ENCODE data around the gene RSPRY1.
"Not testable (repeated sequence)": the region's sequence is repeated elsewhere in the genome, so short reads cannot be mapped to it uniquely, and the experiment has no call there.

Gene RSPRY1

GRCh38 chr16:57271867-57272495 is 85.9 kb downstream of the RSPRY1 start:
- Histone ChIP-seq H3K9ac (ENCODE audit: low read length) (no peak overlapping the region), H2BK12ac (ENCODE audit: low read length in 2 of 2) (no peak overlapping the region), H2BK15ac (ENCODE audit: low read depth, poor library complexity, severe bottlenecking) (no peak overlapping the region), H2BK5ac (ENCODE audit: low read depth, low read length, poor library complexity, severe bottlenecking) (no peak overlapping the region), H3K23ac (ENCODE audit: low read length in 2 of 2) (no peak overlapping the region), H3K18ac (ENCODE audit: low read depth in 1 of 2, low read length in 2 of 2) (no peak overlapping the region), H3K9me3 (ENCODE audit: control insufficient read depth, low read length) (no peaks in the 10 kb centered on the region), H3K4me2 (ENCODE audit: low read length, poor library complexity, severe bottlenecking) (no peak overlapping the region), H2AK5ac (ENCODE audit: low read length, severe bottlenecking) (peak overlapping the region; percentile 35), H3K14ac (ENCODE audit: low read length in 2 of 2) (peak overlapping the region in 1 of 2 experiments; percentile 30), H3K36me3 (ENCODE audit: control insufficient read depth in 1 of 2, insufficient read depth in 2 of 2, low read depth in 1 of 2, low read length in 2 of 2) (no peaks in the 10 kb centered on the region), H3K79me1 (replicated peaks; ENCODE audit: low read length, poor library complexity, severe bottlenecking) (no peaks in the 10 kb centered on the region), H3K4me1 (ENCODE audit: control insufficient read depth, insufficient read depth, low read depth, low read length) (peaks cover 16% of the 10 kb centered on the region), H2BK120ac (ENCODE audit: low read depth, low read length) (no peak overlapping the region), H4K91ac (ENCODE audit: low read length) (no peak overlapping the region), H3K4ac (ENCODE audit: low read depth in 1 of 2, low read length in 2 of 2) (no peak overlapping the region), H3K27me3 (ENCODE audit: control insufficient read depth in 1 of 2, insufficient read depth in 1 of 2, low read length in 2 of 2) (peaks cover 0 to 9% of the 10 kb centered on the region in 2 experiments), H2AFZ (ENCODE audit: low read depth, low read length) (no peak overlapping the region), H3K27ac (ENCODE audit: low read length, poor library complexity, severe bottlenecking) (no peak overlapping the region), H4K8ac (ENCODE audit: low read length) (no peak overlapping the region), H3K4me3 (ENCODE audit: insufficient read depth in 1 of 2, low read depth in 1 of 2, low read length in 2 of 2) (peak overlapping the region in 1 of 2 experiments; percentile 26)
- WGBS, result 89% methylated on average over 5 of the region's 5 CpGs
- no peak for DNase-seq

GRCh38 chr16:57273359-57273758 is 87.2 kb downstream of the RSPRY1 start:
- Histone ChIP-seq H2AK5ac (ENCODE audit: low read length, severe bottlenecking) (no peak overlapping the region), H3K27me3 (ENCODE audit: control insufficient read depth in 1 of 2, insufficient read depth in 1 of 2, low read length in 2 of 2) (peaks cover 0 to 6% of the 10 kb centered on the region in 2 experiments), H3K4me2 (ENCODE audit: low read length, poor library complexity, severe bottlenecking) (no peak overlapping the region), H3K4ac (ENCODE audit: low read depth in 1 of 2, low read length in 2 of 2) (no peak overlapping the region), H2AFZ (ENCODE audit: low read depth, low read length) (no peak overlapping the region), H4K91ac (ENCODE audit: low read length) (no peak overlapping the region), H3K27ac (ENCODE audit: low read length, poor library complexity, severe bottlenecking) (no peak overlapping the region), H3K23ac (ENCODE audit: low read length in 2 of 2) (no peak overlapping the region), H2BK120ac (ENCODE audit: low read depth, low read length) (no peak overlapping the region), H2BK15ac (ENCODE audit: low read depth, poor library complexity, severe bottlenecking) (no peak overlapping the region), H3K9me3 (ENCODE audit: control insufficient read depth, low read length) (no peaks in the 10 kb centered on the region), H3K36me3 (ENCODE audit: control insufficient read depth in 1 of 2, insufficient read depth in 2 of 2, low read depth in 1 of 2, low read length in 2 of 2) (no peaks in the 10 kb centered on the region), H3K4me1 (ENCODE audit: control insufficient read depth, insufficient read depth, low read depth, low read length) (peaks cover 19% of the 10 kb centered on the region), H3K4me3 (ENCODE audit: insufficient read depth in 1 of 2, low read depth in 1 of 2, low read length in 2 of 2) (no peak overlapping the region), H4K8ac (ENCODE audit: low read length) (no peak overlapping the region), H2BK5ac (ENCODE audit: low read depth, low read length, poor library complexity, severe bottlenecking) (no peak overlapping the region), H2BK12ac (ENCODE audit: low read length in 2 of 2) (no peak overlapping the region), H3K14ac (ENCODE audit: low read length in 2 of 2) (no peak overlapping the region), H3K9ac (ENCODE audit: low read length) (no peak overlapping the region), H3K79me1 (replicated peaks; ENCODE audit: low read length, poor library complexity, severe bottlenecking) (no peaks in the 10 kb centered on the region), H3K18ac (ENCODE audit: low read depth in 1 of 2, low read length in 2 of 2) (no peak overlapping the region)
- no peak for DNase-seq
- 23% methylated on average over 1 of the region's 1 CpG for WGBS

GRCh38 chr16:57273826-57274225 is 87.7 kb downstream of the RSPRY1 start:
- Histone ChIP-seq H2AK5ac (ENCODE audit: low read length, severe bottlenecking) (no peak overlapping the region), H3K27ac (ENCODE audit: low read length, poor library complexity, severe bottlenecking) (no peak overlapping the region), H3K14ac (ENCODE audit: low read length in 2 of 2) (no peak overlapping the region), H3K4me3 (ENCODE audit: insufficient read depth in 1 of 2, low read depth in 1 of 2, low read length in 2 of 2) (no peak overlapping the region), H3K36me3 (ENCODE audit: control insufficient read depth in 1 of 2, insufficient read depth in 2 of 2, low read depth in 1 of 2, low read length in 2 of 2) (no peaks in the 10 kb centered on the region), H4K8ac (ENCODE audit: low read length) (no peak overlapping the region), H3K23ac (ENCODE audit: low read length in 2 of 2) (no peak overlapping the region), H2AFZ (ENCODE audit: low read depth, low read length) (no peak overlapping the region), H3K4me1 (ENCODE audit: control insufficient read depth, insufficient read depth, low read depth, low read length) (peaks cover 21% of the 10 kb centered on the region), H2BK12ac (ENCODE audit: low read length in 2 of 2) (no peak overlapping the region), H2BK5ac (ENCODE audit: low read depth, low read length, poor library complexity, severe bottlenecking) (no peak overlapping the region), H2BK120ac (ENCODE audit: low read depth, low read length) (no peak overlapping the region), H3K79me1 (replicated peaks; ENCODE audit: low read length, poor library complexity, severe bottlenecking) (no peaks in the 10 kb centered on the region), H3K9ac (ENCODE audit: low read length) (no peak overlapping the region), H2BK15ac (ENCODE audit: low read depth, poor library complexity, severe bottlenecking) (no peak overlapping the region), H4K91ac (ENCODE audit: low read length) (no peak overlapping the region), H3K4ac (ENCODE audit: low read depth in 1 of 2, low read length in 2 of 2) (no peak overlapping the region), H3K27me3 (ENCODE audit: control insufficient read depth in 1 of 2, insufficient read depth in 1 of 2, low read length in 2 of 2) (peaks cover 0 to 10% of the 10 kb centered on the region in 2 experiments), H3K18ac (ENCODE audit: low read depth in 1 of 2, low read length in 2 of 2) (no peak overlapping the region), H3K9me3 (ENCODE audit: control insufficient read depth, low read length) (no peaks in the 10 kb centered on the region), H3K4me2 (ENCODE audit: low read length, poor library complexity, severe bottlenecking) (no peak overlapping the region)
- WGBS, result 89% methylated on average over 5 of the region's 5 CpGs
- DNase-seq, result no peak

- not testable (repeated sequence) for H2BK120ac ChIP-seq (ENCODE audit: low read depth, low read length); H3K18ac ChIP-seq (ENCODE audit: low read depth in 1 of 2, low read length in 2 of 2); H3K4ac ChIP-seq (ENCODE audit: low read depth in 1 of 2, low read length in 2 of 2); H4K91ac ChIP-seq (ENCODE audit: low read length); H2BK5ac ChIP-seq (ENCODE audit: low read depth, low read length, poor library complexity, severe bottlenecking); H2BK12ac ChIP-seq (ENCODE audit: low read length in 2 of 2); H3K9me3 ChIP-seq (ENCODE audit: control insufficient read depth, low read length); H3K23ac ChIP-seq (ENCODE audit: low read length in 2 of 2); H3K36me3 ChIP-seq (ENCODE audit: control insufficient read depth in 1 of 2, insufficient read depth in 2 of 2, low read depth in 1 of 2, low read length in 2 of 2); H3K79me1 ChIP-seq (replicated peaks; ENCODE audit: low read length, poor library complexity, severe bottlenecking); H3K9ac ChIP-seq (ENCODE audit: low read length); H2AFZ ChIP-seq (ENCODE audit: low read depth, low read length); H2BK15ac ChIP-seq (ENCODE audit: low read depth, poor library complexity, severe bottlenecking); H4K8ac ChIP-seq (ENCODE audit: low read length); H3K4me3 ChIP-seq (ENCODE audit: insufficient read depth in 1 of 2, low read depth in 1 of 2, low read length in 2 of 2); H3K4me2 ChIP-seq (ENCODE audit: low read length, poor library complexity, severe bottlenecking); H3K14ac ChIP-seq (ENCODE audit: low read length in 2 of 2); H3K27ac ChIP-seq (ENCODE audit: low read length, poor library complexity, severe bottlenecking); DNase-seq
- WGBS, result 79% methylated on average over 3 of the region's 5 CpGs
- peaks cover 0 to 18% of the 10 kb centered on the region in 2 experiments for H3K27me3 ChIP-seq (ENCODE audit: control insufficient read depth in 1 of 2, insufficient read depth in 1 of 2, low read length in 2 of 2)
- H3K4me1 ChIP-seq (ENCODE audit: control insufficient read depth, insufficient read depth, low read depth, low read length), result peaks cover 11% of the 10 kb centered on the region
- peak overlapping the region; percentile 4 for H2AK5ac ChIP-seq (ENCODE audit: low read length, severe bottlenecking)
Measured at GRCh38 chr16:57275946-57276345, 89.8 kb downstream of the RSPRY1 start.

Measured in mesenchymal stem cell (in vitro differentiated cells and primary cell).